ENCODE measurements around the gene FNDC3A.

The FNDC3A gene

DNA sequence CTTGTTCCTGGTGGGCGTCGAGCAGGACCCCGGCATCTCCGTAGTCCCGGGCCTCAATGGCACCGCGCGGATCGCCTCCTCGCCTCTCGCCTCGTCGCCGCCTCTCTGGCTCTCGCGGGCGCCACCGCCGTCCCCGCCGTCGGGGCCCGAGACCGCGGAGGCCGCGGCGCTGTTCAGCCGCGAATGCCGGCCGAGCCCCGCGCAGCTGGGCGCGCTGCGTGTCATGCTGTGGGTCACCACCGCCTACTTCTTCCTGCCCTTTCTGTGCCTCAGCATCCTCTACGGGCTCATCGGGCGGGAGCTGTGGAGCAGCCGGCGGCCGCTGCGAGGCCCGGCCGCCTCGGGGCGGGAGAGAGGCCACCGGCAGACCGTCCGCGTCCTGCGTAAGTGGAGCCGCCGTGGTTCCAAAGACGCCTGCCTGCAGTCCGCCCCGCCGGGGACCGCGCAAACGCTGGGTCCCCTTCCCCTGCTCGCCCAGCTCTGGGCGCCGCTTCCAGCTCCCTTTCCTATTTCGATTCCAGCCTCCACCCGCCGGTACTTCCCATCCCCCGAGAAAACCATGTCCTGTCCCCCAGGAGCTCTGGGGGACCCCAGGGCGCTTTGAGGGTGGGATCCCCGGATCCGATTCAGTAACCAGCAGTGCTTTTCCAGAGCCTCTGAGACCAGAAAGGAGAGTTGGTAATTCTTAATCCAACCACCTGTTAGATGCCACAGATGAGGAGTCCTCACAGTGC lies 245.3 kb downstream of the FNDC3A start:
- Histone ChIP-seq H3K9me3 (replicated peaks; ENCODE audit: insufficient read depth, low read length) (no peaks in the 10 kb centered on the region), H3K4me3 (ENCODE audit: low read length) (no peak overlapping the region), H3K36me3 (replicated peaks; ENCODE audit: insufficient read depth, low read length) (no peaks in the 10 kb centered on the region), H3K79me2 (ENCODE audit: low read length) (no peaks in the 10 kb centered on the region), H3K27ac (ENCODE audit: low read length) (no peak overlapping the region), H3K4me1 (ENCODE audit: low read length) (no peaks in the 10 kb centered on the region), H3K9ac (ENCODE audit: low read length) (no peak overlapping the region), H3K27me3 (replicated peaks; ENCODE audit: insufficient read depth, low read length) (no peaks in the 10 kb centered on the region), H3K4me2 (ENCODE audit: low read depth, low read length) (no peak overlapping the region), H3K9me2 (replicated peaks; ENCODE audit: insufficient read depth, low read length) (no peaks in the 10 kb centered on the region), H4K20me1 (ENCODE audit: insufficient read depth, low read length) (no peaks in the 10 kb centered on the region), H3F3A (ENCODE audit: insufficient read depth, low read length) (no peaks in the 10 kb centered on the region), H2AFZ (ENCODE audit: low read length) (no peak overlapping the region)
- no peak for DNase-seq
- TF ChIP-seq EZH2phosphoT487 (IDR thresholded peaks at IDR 0.05; ENCODE audit: low read length) (no peak), EZH2 (optimal IDR thresholded peaks at IDR 0.05; ENCODE audit: low read depth, low read length) (no peak)
- TF ChIP-seq, protein P1, sequence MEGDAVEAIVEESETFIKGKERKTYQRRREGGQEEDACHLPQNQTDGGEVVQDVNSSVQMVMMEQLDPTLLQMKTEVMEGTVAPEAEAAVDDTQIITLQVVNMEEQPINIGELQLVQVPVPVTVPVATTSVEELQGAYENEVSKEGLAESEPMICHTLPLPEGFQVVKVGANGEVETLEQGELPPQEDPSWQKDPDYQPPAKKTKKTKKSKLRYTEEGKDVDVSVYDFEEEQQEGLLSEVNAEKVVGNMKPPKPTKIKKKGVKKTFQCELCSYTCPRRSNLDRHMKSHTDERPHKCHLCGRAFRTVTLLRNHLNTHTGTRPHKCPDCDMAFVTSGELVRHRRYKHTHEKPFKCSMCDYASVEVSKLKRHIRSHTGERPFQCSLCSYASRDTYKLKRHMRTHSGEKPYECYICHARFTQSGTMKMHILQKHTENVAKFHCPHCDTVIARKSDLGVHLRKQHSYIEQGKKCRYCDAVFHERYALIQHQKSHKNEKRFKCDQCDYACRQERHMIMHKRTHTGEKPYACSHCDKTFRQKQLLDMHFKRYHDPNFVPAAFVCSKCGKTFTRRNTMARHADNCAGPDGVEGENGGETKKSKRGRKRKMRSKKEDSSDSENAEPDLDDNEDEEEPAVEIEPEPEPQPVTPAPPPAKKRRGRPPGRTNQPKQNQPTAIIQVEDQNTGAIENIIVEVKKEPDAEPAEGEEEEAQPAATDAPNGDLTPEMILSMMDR (IDR thresholded peaks at IDR 0.05; ENCODE audit: low read length) = no peak

DNA sequence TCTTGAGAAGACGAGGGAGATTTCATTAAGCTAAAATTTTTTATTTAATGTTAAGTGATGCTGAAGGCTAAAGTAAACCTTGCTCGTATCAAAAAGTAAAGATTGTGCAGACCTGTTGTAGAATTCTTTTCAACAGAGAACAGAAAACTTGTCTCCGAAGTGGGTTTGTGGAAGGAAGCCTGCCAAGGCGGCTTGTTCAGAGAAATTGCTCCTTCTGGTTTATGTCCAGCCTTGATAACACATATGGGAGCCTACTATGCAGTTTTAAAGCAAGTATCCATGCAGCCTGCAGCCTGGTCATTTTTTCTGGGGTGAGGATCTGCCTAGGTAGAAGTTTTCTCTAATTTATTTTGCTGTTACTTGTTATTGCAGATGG lies 245.9 kb downstream of the FNDC3A start:
- H3K9me2 ChIP-seq (replicated peaks; ENCODE audit: insufficient read depth, low read length) = no peaks in the 10 kb centered on the region
- H3K4me2 ChIP-seq (ENCODE audit: low read depth, low read length) = no peak overlapping the region
- DNase-seq = no peak
- H2AFZ ChIP-seq (ENCODE audit: low read length) = no peak overlapping the region
- no peaks in the 10 kb centered on the region for H3F3A ChIP-seq (ENCODE audit: insufficient read depth, low read length)
- no peaks in the 10 kb centered on the region for H3K79me2 ChIP-seq (ENCODE audit: low read length)
- no peaks in the 10 kb centered on the region for H4K20me1 ChIP-seq (ENCODE audit: insufficient read depth, low read length)
- H3K27ac ChIP-seq (ENCODE audit: low read length) = no peak overlapping the region
- H3K27me3 ChIP-seq (replicated peaks; ENCODE audit: insufficient read depth, low read length) = no peaks in the 10 kb centered on the region
- no peak overlapping the region for H3K4me3 ChIP-seq (ENCODE audit: low read length)
- no peaks in the 10 kb centered on the region for H3K9me3 ChIP-seq (replicated peaks; ENCODE audit: insufficient read depth, low read length)
- no peaks in the 10 kb centered on the region for H3K36me3 ChIP-seq (replicated peaks; ENCODE audit: insufficient read depth, low read length)
- H3K9ac ChIP-seq (ENCODE audit: low read length) = no peak overlapping the region
- no peaks in the 10 kb centered on the region for H3K4me1 ChIP-seq (ENCODE audit: low read length)
- TF ChIP-seq, protein P1 (IDR thresholded peaks at IDR 0.05; ENCODE audit: low read length) = no peak
- TF ChIP-seq EZH2 (optimal IDR thresholded peaks at IDR 0.05; ENCODE audit: low read depth, low read length) (no peak), EZH2phosphoT487 (IDR thresholded peaks at IDR 0.05; ENCODE audit: low read length) (no peak)

DNA sequence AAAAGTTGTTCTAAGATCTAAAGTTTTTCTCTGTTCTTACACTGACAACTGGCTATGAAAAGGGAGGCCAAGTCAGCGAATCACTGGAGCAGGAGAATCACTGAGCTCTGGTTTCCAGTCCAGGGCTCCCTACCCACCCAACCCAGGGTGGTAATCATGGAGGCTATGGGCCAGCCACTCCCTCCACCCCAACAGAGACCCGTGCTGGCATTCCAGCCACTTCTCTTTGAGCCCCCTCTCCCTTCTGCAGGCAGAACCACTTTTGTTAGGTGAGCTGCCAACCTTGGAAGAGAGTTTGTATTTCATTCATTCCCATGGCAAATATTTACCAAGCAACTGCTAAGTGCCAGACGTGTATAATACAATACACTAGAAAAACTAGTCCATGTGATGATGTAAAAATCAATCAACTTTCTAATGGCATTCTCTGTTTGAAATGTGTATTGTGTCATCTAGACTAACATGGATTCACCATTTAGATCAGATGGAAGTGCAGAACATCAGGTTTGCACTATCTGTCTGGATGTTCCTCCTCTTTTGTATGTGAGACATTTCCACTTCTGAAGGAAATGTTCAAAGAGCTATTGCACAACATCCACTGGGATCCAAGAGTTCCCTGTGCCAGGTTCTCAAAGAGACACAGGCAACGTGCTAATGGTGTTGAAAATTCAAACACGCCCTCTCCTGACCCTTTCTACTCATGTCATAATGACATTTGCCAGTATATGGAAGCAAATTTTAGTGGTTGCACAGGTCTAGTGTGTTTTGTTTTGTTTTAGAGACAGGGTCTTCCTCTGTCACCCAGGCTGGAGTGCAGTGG lies 249.7 kb downstream of the FNDC3A start:
- Histone ChIP-seq H3K9ac (ENCODE audit: low read length) (no peak overlapping the region), H3K36me3 (replicated peaks; ENCODE audit: insufficient read depth, low read length) (no peaks in the 10 kb centered on the region), H3K4me1 (ENCODE audit: low read length) (no peaks in the 10 kb centered on the region), H3K4me3 (ENCODE audit: low read length) (no peak overlapping the region), H3K9me3 (replicated peaks; ENCODE audit: insufficient read depth, low read length) (no peaks in the 10 kb centered on the region), H3K27me3 (replicated peaks; ENCODE audit: insufficient read depth, low read length) (no peaks in the 10 kb centered on the region), H3K9me2 (replicated peaks; ENCODE audit: insufficient read depth, low read length) (no peaks in the 10 kb centered on the region), H3K27ac (ENCODE audit: low read length) (no peak overlapping the region), H4K20me1 (ENCODE audit: insufficient read depth, low read length) (no peaks in the 10 kb centered on the region), H3K4me2 (ENCODE audit: low read depth, low read length) (no peak overlapping the region), H2AFZ (ENCODE audit: low read length) (no peak overlapping the region), H3K79me2 (ENCODE audit: low read length) (no peaks in the 10 kb centered on the region), H3F3A (ENCODE audit: insufficient read depth, low read length) (no peaks in the 10 kb centered on the region)
- DNase-seq = no peak
- TF ChIP-seq EZH2 (optimal IDR thresholded peaks at IDR 0.05; ENCODE audit: low read depth, low read length) (no peak), EZH2phosphoT487 (IDR thresholded peaks at IDR 0.05; ENCODE audit: low read length) (no peak)
- TF ChIP-seq, protein P1 (IDR thresholded peaks at IDR 0.05; ENCODE audit: low read length) = no peak

Measured in MM.1S (cell line).